K562 (cell line): ENCODE data around the gene FAM72A. TPM values are rescaled to one million over a fixed set of nuclear protein-coding genes. Genes with fewer than 3 reads are reported as not detected.
"Not testable (repeated sequence)": the region's sequence is repeated elsewhere in the genome, so short reads cannot be mapped to it uniquely, and the experiment has no call there.

Experiments used
- ATAC-seq: fragments of 200-7000 bp; cut with Tn5 transposase; 3 replicates; pipeline ENCODE4 v1.9.1; 2020; ENCODE audit warnings: moderate library complexity
- BruUV-seq: library from RNA; stranded (reverse); fragments of 400-500 nt; replicated peaks from 2 replicates; lab custom pipeline; 2021; lab: Mats Ljungman, UMichigan
- CTCF ChIA-PET: fragments of 300-600 bp; formaldehyde crosslinking; extraction: SDS; loops from one replicate; lab custom pipeline; 2021; ENCODE audit warnings: low intra/inter-chr PET ratio; lab: Yijun Ruan, JAX
- POLR2A ChIA-PET: fragments of 300-600, 350-650 bp; sonication (Branson Sonifier 250); formaldehyde crosslinking; extraction: SDS; loops from one replicate; lab custom pipeline; 2021; ENCODE audit warnings: antibody characterized with exemption, inconsistent platforms; lab: Yijun Ruan, JAX
- DNase-seq, 4 experiments: peaks; one replicate each; pipeline versions ENCODE4 v3.0.0 to v3.0.0-alpha.2; 2011 to 2018; ENCODE audit warnings: low spot score in 3 of 4, mixed read lengths in 3 of 4; ENCODE audit errors: extremely low read depth in 1 of 4
- FAIRE-seq: peaks from 2 replicates; lab custom pipeline; 2011; peaks lifted over from hg19 to GRCh38; lab: Jason Lieb, UNC
- H2AFZ ChIP-seq: 2 replicates; pipeline ENCODE4 v1.6.0; 2011; ENCODE audit warnings: low read depth, low read length, control low read depth, inconsistent platforms
- H3K27ac ChIP-seq: fragments of 200-600 bp; 3 replicates; pipeline ENCODE4 v1.8.0; 2011; ENCODE audit warnings: low read depth, mild to moderate bottlenecking, control low read depth, inconsistent platforms, low read length, moderate library complexity, mixed read lengths; ENCODE audit errors: extremely low read depth
- H3K27me3 ChIP-seq, 2 experiments: fragments of 300-600 bp in 1 of 2; 2 replicates in 1 of 2; 3 replicates in 1 of 2; pipeline versions ENCODE4 v1.6.0 to v1.8.0; 2011; ENCODE audit warnings: inconsistent platforms in 2 of 2, low read length in 2 of 2, mild to moderate bottlenecking in 1 of 2, mixed read lengths in 1 of 2, moderate library complexity in 1 of 2; ENCODE audit not compliant: control insufficient read depth in 2 of 2, insufficient read depth in 2 of 2
- H3K36me3 ChIP-seq: fragments of 300-600 bp; 3 replicates; pipeline ENCODE4 v1.8.0; 2011; ENCODE audit warnings: mild to moderate bottlenecking, low read length, inconsistent platforms; ENCODE audit not compliant: control insufficient read depth, insufficient read depth
- H3K4me1 ChIP-seq, 2 experiments: fragments of 200-600 bp in 1 of 2; replicated peaks in 1 of 2; 2 replicates in 1 of 2; 3 replicates in 1 of 2; pipeline versions ENCODE4 v1.5.1 to v1.8.0; 2011; ENCODE audit warnings: inconsistent platforms in 2 of 2, low read length in 2 of 2, mild to moderate bottlenecking in 1 of 2, mixed read lengths in 1 of 2, moderate library complexity in 1 of 2; ENCODE audit not compliant: control insufficient read depth in 2 of 2, insufficient read depth in 2 of 2
- H3K4me2 ChIP-seq: 2 replicates; pipeline ENCODE4 v1.6.1; 2011; ENCODE audit warnings: low read length, control low read depth, inconsistent platforms, mixed read lengths; ENCODE audit not compliant: insufficient read depth
- H3K4me3 ChIP-seq: fragments of 200-600 bp; sonication (generic), shearing (Covaris generic); 2 replicates; pipeline ENCODE4 v1.5.1; 2016; ENCODE audit warnings: control low read depth, inconsistent platforms
- H3K79me2 ChIP-seq: fragments of 200-600 bp; 3 replicates; pipeline ENCODE4 v1.8.0; 2011; ENCODE audit warnings: low read length, inconsistent platforms; ENCODE audit not compliant: control insufficient read depth, insufficient read depth
- H3K9ac ChIP-seq, 2 experiments: 2 replicates each; pipeline versions ENCODE4 v1.6.0 to v1.6.1; 2011; ENCODE audit warnings: low read depth in 2 of 2, low read length in 2 of 2, control low read depth in 1 of 2, inconsistent platforms in 1 of 2, mild to moderate bottlenecking in 1 of 2, mixed read lengths in 1 of 2; ENCODE audit not compliant: insufficient read depth in 1 of 2
- H3K9me1 ChIP-seq: one replicate; pipeline ENCODE4 v1.6.0; 2011; ENCODE audit warnings: inconsistent platforms, mild to moderate bottlenecking, low read length, moderate library complexity; ENCODE audit not compliant: control insufficient read depth, insufficient read depth
- H3K9me3 ChIP-seq: replicated peaks from 2 replicates; pipeline ENCODE4 v1.5.1; 2011; ENCODE audit warnings: low read depth, low read length, inconsistent platforms; ENCODE audit not compliant: control insufficient read depth, insufficient read depth
- H4K20me1 ChIP-seq: replicated peaks from 2 replicates; pipeline ENCODE4 v1.6.1; 2011; ENCODE audit warnings: low read length, inconsistent platforms, mixed read lengths; ENCODE audit not compliant: control insufficient read depth, insufficient read depth
- CEBPB ChIP-seq: fragments of 450-650 bp; IDR thresholded peaks from 2 replicates; pipeline ENCODE4 v1.6.1; 2016; ENCODE audit warnings: missing genetic modification characterization, missing compliant biosample characterization
- CTCFL ChIP-seq: IDR thresholded peaks from 2 replicates; pipeline ENCODE4 v1.6.1; 2011; ENCODE audit warnings: borderline replicate concordance, low read depth, mild to moderate bottlenecking, moderate library complexity, low read length; ENCODE audit not compliant: insufficient read depth, poor library complexity, severe bottlenecking
- RAD21 ChIP-seq, 2 experiments: fragments of 250-450 bp in 1 of 2; fragments of 450-650 bp in 1 of 2; sonication (Bioruptor Pico) in 1 of 2; formaldehyde crosslinking in 1 of 2; IDR thresholded peaks in 1 of 2; conservative IDR thresholded peaks in 1 of 2; 2 replicates each; pipeline versions ENCODE4 v1.4.0 to v1.8.0; 2020 to 2022; ENCODE audit warnings: mild to moderate bottlenecking in 2 of 2, moderate library complexity in 1 of 2
- WGBS: fragments of 100-300 bp; shearing (Covaris generic); methylation state at CpG from one replicate; pipeline ENCODE4 v1.1.6; 2016; ENCODE audit warnings: low coverage, mixed read lengths; ENCODE audit not compliant: insufficient coverage; ENCODE audit errors: missing lambda C conversion rate; 5-methylcytosine and 5-hydroxymethylcytosine counted together
- in situ Hi-C: fragments of 300-500 bp; cut with MboI; formaldehyde crosslinking; loops from 4 replicates; pipeline ENCODE4 v1.15.0; 2018; ENCODE audit warnings: inconsistent platforms, mixed read lengths
- intact Hi-C: fragments of 100-400 bp; cut with micrococcal nuclease; formaldehyde crosslinking; loops from 2 replicates; pipeline ENCODE4 v1.14.2; 2022
- polyA plus RNA-seq, 8 experiments: library from polyadenylated mRNA; depleted of rRNA in 4 of 8; stranded (reverse) in 5 of 8; unstranded in 3 of 8; fragments of >200 nt; fragmentation: Nextera tagmentation in 2 of 8; fragmentation: Illumina TruSeq in 1 of 8; extraction: Ambion mirVana in 2 of 8; extraction: Trizol in 1 of 8; gene quantifications; 2 replicates each; pipeline versions ENCODE4 v1.2.1 to v1.2.3, GENCODE V29; 2011 to 2014; ENCODE audit warnings: inconsistent platforms in 1 of 8, missing spikeins in 1 of 8
- total RNA-seq, 7 experiments: library from RNA; depleted of rRNA in 6 of 7; stranded (reverse); fragments of >200 nt in 6 of 7; fragmentation: Illumina TruSeq in 2 of 7; extraction: Trizol in 2 of 7; gene quantifications; 2 replicates each; pipeline versions ENCODE4 v1.2.1 to v1.2.3, GENCODE V29; 2011 to 2021; ENCODE audit warnings: low replicate concordance in 1 of 7
- TF ChIP-seq, protein P1 (sequence below), 3 experiments: IDR thresholded peaks in 2 of 3; conservative IDR thresholded peaks in 1 of 3; 2 replicates each; pipeline ENCODE4 v1.5.1; 2011 to 2012; ENCODE audit warnings: low read length in 3 of 3, mild to moderate bottlenecking in 3 of 3, control low read depth in 2 of 3, improper control_type of control experiment in 1 of 3, inconsistent platforms in 1 of 3, low read depth in 1 of 3, mixed read lengths in 1 of 3, moderate library complexity in 1 of 3; ENCODE audit not compliant: insufficient read depth in 2 of 3

The FAM72A gene
- total and polyA plus RNA-seq, 9 of the 15 experiments (the other 6 are each of a cell fraction or from before 2014, with no cell fraction given) = 12.3 to 58.3 (median 33.5) TPM

DNA sequence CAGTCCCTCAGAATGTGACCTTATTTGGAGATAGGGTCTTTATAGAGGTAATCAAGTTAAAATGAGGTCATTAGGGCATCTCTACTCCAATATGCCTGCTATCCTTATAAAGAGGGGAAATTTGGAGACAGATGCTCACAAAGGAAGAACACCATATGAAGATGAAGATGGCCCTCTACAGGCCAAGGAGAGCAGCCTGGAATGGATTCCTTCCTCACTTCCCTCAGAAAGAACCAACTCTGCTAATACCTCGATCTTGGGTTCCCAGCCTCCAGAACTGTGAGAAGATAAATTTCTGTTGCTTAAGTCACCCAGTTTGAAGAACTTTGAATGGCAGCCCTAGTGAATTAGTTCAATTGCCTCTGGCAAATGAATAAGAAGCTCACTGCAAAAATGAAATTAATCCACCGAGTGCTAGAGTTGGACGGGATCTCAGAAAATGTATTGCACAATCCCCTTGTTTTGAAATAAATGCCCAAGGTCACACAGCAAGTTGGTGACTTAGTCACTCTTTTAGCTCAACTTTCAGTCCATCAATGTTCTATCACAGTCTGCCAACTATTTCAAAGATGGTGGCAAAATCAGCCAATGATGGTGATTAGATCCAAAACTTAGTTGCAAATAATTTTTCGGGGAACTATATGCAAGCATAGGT is 27.1 kb downstream of the FAM72A start:
- H3K79me2 ChIP-seq, FAIRE-seq, H2AFZ ChIP-seq, H3K9me3 ChIP-seq, POLR2A ChIA-PET, H4K20me1 ChIP-seq, BruUV-seq, H3K36me3 ChIP-seq, H3K4me3 ChIP-seq, H3K4me1 ChIP-seq, CTCF ChIA-PET, H3K4me2 ChIP-seq, in situ Hi-C loops, H3K27ac ChIP-seq, intact Hi-C loops, H3K9ac ChIP-seq, H3K27me3 ChIP-seq, H3K9me1 ChIP-seq: not testable (repeated sequence)
- TF ChIP-seq, protein P1, sequence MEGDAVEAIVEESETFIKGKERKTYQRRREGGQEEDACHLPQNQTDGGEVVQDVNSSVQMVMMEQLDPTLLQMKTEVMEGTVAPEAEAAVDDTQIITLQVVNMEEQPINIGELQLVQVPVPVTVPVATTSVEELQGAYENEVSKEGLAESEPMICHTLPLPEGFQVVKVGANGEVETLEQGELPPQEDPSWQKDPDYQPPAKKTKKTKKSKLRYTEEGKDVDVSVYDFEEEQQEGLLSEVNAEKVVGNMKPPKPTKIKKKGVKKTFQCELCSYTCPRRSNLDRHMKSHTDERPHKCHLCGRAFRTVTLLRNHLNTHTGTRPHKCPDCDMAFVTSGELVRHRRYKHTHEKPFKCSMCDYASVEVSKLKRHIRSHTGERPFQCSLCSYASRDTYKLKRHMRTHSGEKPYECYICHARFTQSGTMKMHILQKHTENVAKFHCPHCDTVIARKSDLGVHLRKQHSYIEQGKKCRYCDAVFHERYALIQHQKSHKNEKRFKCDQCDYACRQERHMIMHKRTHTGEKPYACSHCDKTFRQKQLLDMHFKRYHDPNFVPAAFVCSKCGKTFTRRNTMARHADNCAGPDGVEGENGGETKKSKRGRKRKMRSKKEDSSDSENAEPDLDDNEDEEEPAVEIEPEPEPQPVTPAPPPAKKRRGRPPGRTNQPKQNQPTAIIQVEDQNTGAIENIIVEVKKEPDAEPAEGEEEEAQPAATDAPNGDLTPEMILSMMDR (IDR thresholded peaks at IDR 0.05 in 2 of 3, conservative IDR thresholded peaks at IDR 0.05 in 1 of 3; ENCODE audit: insufficient read depth in 2 of 3, low read depth in 1 of 3, low read length in 3 of 3) = peak in 2 of 3 experiments; percentile 16 to 41; a peak in 2 of 6 replicates
- peak in 1 of 2 experiments; percentile 39; a peak in 2 of 4 replicates for TF ChIP-seq RAD21 (CRISPR knock-in tag; conservative IDR thresholded peaks at IDR 0.05 in 1 of 2, IDR thresholded peaks at IDR 0.05 in 1 of 2)
- TF ChIP-seq CTCFL = peak; percentile 31
- TF ChIP-seq CEBPB = 0 out of 2 replicates have a peak, but pooled peaks have one; percentile 15
- WGBS = 39% methylated on average over 1 of the region's 4 CpGs
- peak in 1 of 4 experiments; percentile 27 for DNase-seq
- peak; percentile 63 for ATAC-seq
